Karpas-422 (cell line): Measurements from ENCODE around the gene IFITM10. TPM values are rescaled to one million over a fixed set of nuclear protein-coding genes. Genes with fewer than 3 reads are reported as not detected.

Experiments
- DNase-seq: peaks from one replicate; pipeline ENCODE4 v3.0.0-alpha.2; 2015
- H2AFZ ChIP-seq: fragments of 200-600 bp; sonication (generic); 2 replicates; pipeline ENCODE4 v1.6.1; 2014; ENCODE audit warnings: antibody characterized with exemption, low read length, mixed read lengths
- H3K27ac ChIP-seq: fragments of 200-600 bp; sonication (generic); 2 replicates; pipeline ENCODE4 v1.5.1; 2014; ENCODE audit warnings: mild to moderate bottlenecking, low read length, moderate library complexity
- H3K27me3 ChIP-seq: fragments of 200-600 bp; sonication (generic); 2 replicates; pipeline ENCODE4 v1.6.1; 2014; ENCODE audit warnings: low read length, mixed read lengths
- H3K36me3 ChIP-seq: fragments of 200-600 bp; sonication (generic); 2 replicates; pipeline ENCODE4 v1.6.1; 2014; ENCODE audit warnings: low read length, mixed read lengths; ENCODE audit not compliant: insufficient read depth
- H3K4me1 ChIP-seq: fragments of 200-600 bp; sonication (generic); 2 replicates; pipeline ENCODE4 v1.6.1; 2014; ENCODE audit warnings: mild to moderate bottlenecking, low read length, mixed read lengths
- H3K4me2 ChIP-seq: fragments of 200-600 bp; sonication (generic); 2 replicates; pipeline ENCODE4 v1.6.1; 2014; ENCODE audit warnings: low read length, low read depth, mild to moderate bottlenecking; ENCODE audit not compliant: poor library complexity, severe bottlenecking
- H3K4me3 ChIP-seq: fragments of 200-600 bp; sonication (generic); 2 replicates; pipeline ENCODE4 v1.5.1; 2014; ENCODE audit warnings: mild to moderate bottlenecking, antibody characterized with exemption, low read length, mixed read lengths
- H3K79me2 ChIP-seq: fragments of 200-600 bp; sonication (generic); 2 replicates; pipeline ENCODE4 v1.6.1; 2014; ENCODE audit warnings: mild to moderate bottlenecking, low read length, mixed read lengths
- H3K9ac ChIP-seq: fragments of 200-600 bp; sonication (generic); 2 replicates; pipeline ENCODE4 v1.6.0; 2014; ENCODE audit warnings: low read length
- H3K9me2 ChIP-seq: fragments of 200-600 bp; sonication (generic), shearing (Covaris generic); replicated peaks from 2 replicates; pipeline ENCODE4 v1.6.0; 2014; ENCODE audit warnings: mild to moderate bottlenecking, low read length, moderate library complexity; ENCODE audit not compliant: insufficient read depth
- H3K9me3 ChIP-seq: fragments of 300-700, 200-600 bp; sonication (generic); 2 replicates; pipeline ENCODE4 v1.6.1; 2014; ENCODE audit warnings: low read length, mixed read lengths
- H4K20me1 ChIP-seq: fragments of 200-600 bp; sonication (generic); 2 replicates; pipeline ENCODE4 v1.6.1; 2014; ENCODE audit warnings: mild to moderate bottlenecking, antibody characterized with exemption, low read length, low read depth; ENCODE audit not compliant: insufficient read depth
- total RNA-seq: library from RNA; depleted of rRNA; stranded (reverse); fragments of >200 nt; shearing (Covaris generic); gene quantifications from 2 replicates; pipeline ENCODE4 v1.2.3, GENCODE V29; 2014; ENCODE audit warnings: low replicate concordance

Gene IFITM10
- total RNA-seq, 1 experiment from 2014 or later, result not detected

GRCh38 chr11:1784761-1785650 lies 34.6 kb upstream of the IFITM10 start:
- Histone ChIP-seq H3K9ac (no peak overlapping the region), H3K4me3 (no peak overlapping the region), H3K27ac (no peak overlapping the region), H3K4me1 (no peaks in the 10 kb centered on the region), H3K9me2 (no peaks in the 10 kb centered on the region), H3K79me2 (no peaks in the 10 kb centered on the region), H2AFZ (no peak overlapping the region), H4K20me1 (no peaks in the 10 kb centered on the region), H3K36me3 (no peaks in the 10 kb centered on the region), H3K27me3 (no peaks in the 10 kb centered on the region), H3K9me3 (no peaks in the 10 kb centered on the region), H3K4me2 (no peak overlapping the region)
- no peak for DNase-seq

- no peaks in the 10 kb centered on the region for H3K9me3 ChIP-seq
- H3K4me2 ChIP-seq, result no peak overlapping the region
- H2AFZ ChIP-seq, result no peak overlapping the region
- H3K27ac ChIP-seq, result no peak overlapping the region
- no peak overlapping the region for H3K4me3 ChIP-seq
- H3K9me2 ChIP-seq, result no peaks in the 10 kb centered on the region
- no peak overlapping the region for H3K9ac ChIP-seq
- no peaks in the 10 kb centered on the region for H3K36me3 ChIP-seq
- no peaks in the 10 kb centered on the region for H3K79me2 ChIP-seq
- no peaks in the 10 kb centered on the region for H3K4me1 ChIP-seq
- H3K27me3 ChIP-seq, result no peaks in the 10 kb centered on the region
- H4K20me1 ChIP-seq, result no peaks in the 10 kb centered on the region
- no peak for DNase-seq
Measured at GRCh38 chr11:1783725-1784529, 33.5 kb upstream of the IFITM10 start.

- H3K4me2 ChIP-seq, result no peak overlapping the region
- no peak overlapping the region for H3K9ac ChIP-seq
- H3K4me3 ChIP-seq, result no peak overlapping the region
Measured at GRCh38 chr11:1782831-1783724, 32.7 kb upstream of the IFITM10 start.

GRCh38 chr11:1782031-1782590 lies 31.7 kb upstream of the IFITM10 start:
- Histone ChIP-seq H3K4me3 (no peak overlapping the region), H3K9ac (no peak overlapping the region), H3K4me2 (no peak overlapping the region)

More at GRCh38 chr11:1782831-1783724, 32.7 kb upstream of the IFITM10 start:
- Histone ChIP-seq H4K20me1 (no peaks in the 10 kb centered on the region), H3K79me2 (no peaks in the 10 kb centered on the region), H3K4me1 (no peaks in the 10 kb centered on the region), H2AFZ (no peak overlapping the region), H3K27me3 (no peaks in the 10 kb centered on the region), H3K36me3 (no peaks in the 10 kb centered on the region), H3K9me3 (no peaks in the 10 kb centered on the region), H3K9me2 (no peaks in the 10 kb centered on the region), H3K27ac (no peak overlapping the region)
- no peak for DNase-seq

GRCh38 chr11:1781593-1781975 lies 31.2 kb upstream of the IFITM10 start:
- no peak for DNase-seq

More at GRCh38 chr11:1782031-1782590, 31.7 kb upstream of the IFITM10 start:
- no peak for DNase-seq
- H3K9me3 ChIP-seq, result no peaks in the 10 kb centered on the region
- H4K20me1 ChIP-seq, result no peaks in the 10 kb centered on the region
- no peaks in the 10 kb centered on the region for H3K4me1 ChIP-seq
- H3K79me2 ChIP-seq, result no peaks in the 10 kb centered on the region
- H2AFZ ChIP-seq, result no peak overlapping the region
- no peaks in the 10 kb centered on the region for H3K36me3 ChIP-seq
- H3K27me3 ChIP-seq, result no peaks in the 10 kb centered on the region
- H3K27ac ChIP-seq, result no peak overlapping the region
- no peaks in the 10 kb centered on the region for H3K9me2 ChIP-seq

GRCh38 chr11:1780700-1781592 lies 30.6 kb upstream of the IFITM10 start:
- no peak overlapping the region for H3K4me2 ChIP-seq
- H3K27ac ChIP-seq, result no peak overlapping the region
- no peak overlapping the region for H3K4me3 ChIP-seq
- no peaks in the 10 kb centered on the region for H3K4me1 ChIP-seq
- no peak for DNase-seq
- no peaks in the 10 kb centered on the region for H3K9me2 ChIP-seq
- H3K36me3 ChIP-seq, result no peaks in the 10 kb centered on the region
- no peak overlapping the region for H3K9ac ChIP-seq
- H3K27me3 ChIP-seq, result no peaks in the 10 kb centered on the region
- H2AFZ ChIP-seq, result no peak overlapping the region
- H4K20me1 ChIP-seq, result no peaks in the 10 kb centered on the region
- H3K79me2 ChIP-seq, result no peaks in the 10 kb centered on the region
- no peaks in the 10 kb centered on the region for H3K9me3 ChIP-seq

More at GRCh38 chr11:1781593-1781975, 31.2 kb upstream of the IFITM10 start:
- H3K4me1 ChIP-seq, result no peaks in the 10 kb centered on the region
- H3K27me3 ChIP-seq, result no peaks in the 10 kb centered on the region
- H3K36me3 ChIP-seq, result no peaks in the 10 kb centered on the region
- H3K9me3 ChIP-seq, result no peaks in the 10 kb centered on the region
- no peak overlapping the region for H3K4me3 ChIP-seq
- no peaks in the 10 kb centered on the region for H3K9me2 ChIP-seq
- H3K9ac ChIP-seq, result no peak overlapping the region
- H3K79me2 ChIP-seq, result no peaks in the 10 kb centered on the region
- H3K4me2 ChIP-seq, result no peak overlapping the region
- H3K27ac ChIP-seq, result no peak overlapping the region
- H4K20me1 ChIP-seq, result no peaks in the 10 kb centered on the region
- H2AFZ ChIP-seq, result no peak overlapping the region
